LNCaP clone FGC (cell line): ENCODE results near the gene PHAF1.

Source experiments
- DNase-seq: peaks from one replicate; pipeline ENCODE4 v3.0.0-alpha.2; 2011; ENCODE audit warnings: low read depth
- H3K4me3 ChIP-seq: 2 replicates; pipeline ENCODE4 v1.5.1; 2011; ENCODE audit warnings: mild to moderate bottlenecking, low read depth, low read length, control low read depth
- TF ChIP-seq, protein P1 (sequence below): IDR thresholded peaks from 2 replicates; pipeline ENCODE4 v1.5.1; 2012; ENCODE audit warnings: mild to moderate bottlenecking; ENCODE audit not compliant: control insufficient read depth, insufficient read depth; ENCODE audit errors: extremely low read depth

The PHAF1 gene

DNA sequence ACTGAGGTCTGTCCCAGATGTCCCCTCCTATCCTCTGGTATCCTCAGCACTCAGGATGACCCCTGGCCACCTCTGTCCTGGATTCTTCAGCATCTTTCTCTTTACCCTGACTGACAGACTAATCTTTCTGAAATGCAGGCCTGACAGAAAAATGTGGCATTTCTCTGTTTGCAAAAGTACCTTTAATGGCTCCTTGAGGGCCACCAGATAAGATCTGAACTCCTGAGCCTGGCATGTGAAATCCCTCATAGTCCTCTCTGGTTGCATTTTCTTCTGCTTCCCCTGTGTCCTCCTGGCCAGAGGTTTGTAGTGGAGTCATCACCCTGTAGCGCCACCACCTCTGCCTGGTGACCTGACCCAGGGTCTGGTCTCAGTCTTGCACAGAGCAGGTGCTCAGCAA, 87.1 kb downstream of the PHAF1 start:
- TF ChIP-seq, protein P1, sequence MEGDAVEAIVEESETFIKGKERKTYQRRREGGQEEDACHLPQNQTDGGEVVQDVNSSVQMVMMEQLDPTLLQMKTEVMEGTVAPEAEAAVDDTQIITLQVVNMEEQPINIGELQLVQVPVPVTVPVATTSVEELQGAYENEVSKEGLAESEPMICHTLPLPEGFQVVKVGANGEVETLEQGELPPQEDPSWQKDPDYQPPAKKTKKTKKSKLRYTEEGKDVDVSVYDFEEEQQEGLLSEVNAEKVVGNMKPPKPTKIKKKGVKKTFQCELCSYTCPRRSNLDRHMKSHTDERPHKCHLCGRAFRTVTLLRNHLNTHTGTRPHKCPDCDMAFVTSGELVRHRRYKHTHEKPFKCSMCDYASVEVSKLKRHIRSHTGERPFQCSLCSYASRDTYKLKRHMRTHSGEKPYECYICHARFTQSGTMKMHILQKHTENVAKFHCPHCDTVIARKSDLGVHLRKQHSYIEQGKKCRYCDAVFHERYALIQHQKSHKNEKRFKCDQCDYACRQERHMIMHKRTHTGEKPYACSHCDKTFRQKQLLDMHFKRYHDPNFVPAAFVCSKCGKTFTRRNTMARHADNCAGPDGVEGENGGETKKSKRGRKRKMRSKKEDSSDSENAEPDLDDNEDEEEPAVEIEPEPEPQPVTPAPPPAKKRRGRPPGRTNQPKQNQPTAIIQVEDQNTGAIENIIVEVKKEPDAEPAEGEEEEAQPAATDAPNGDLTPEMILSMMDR, result no peak
- H3K4me3 ChIP-seq, result no peak overlapping the region
- no peak for DNase-seq

DNA sequence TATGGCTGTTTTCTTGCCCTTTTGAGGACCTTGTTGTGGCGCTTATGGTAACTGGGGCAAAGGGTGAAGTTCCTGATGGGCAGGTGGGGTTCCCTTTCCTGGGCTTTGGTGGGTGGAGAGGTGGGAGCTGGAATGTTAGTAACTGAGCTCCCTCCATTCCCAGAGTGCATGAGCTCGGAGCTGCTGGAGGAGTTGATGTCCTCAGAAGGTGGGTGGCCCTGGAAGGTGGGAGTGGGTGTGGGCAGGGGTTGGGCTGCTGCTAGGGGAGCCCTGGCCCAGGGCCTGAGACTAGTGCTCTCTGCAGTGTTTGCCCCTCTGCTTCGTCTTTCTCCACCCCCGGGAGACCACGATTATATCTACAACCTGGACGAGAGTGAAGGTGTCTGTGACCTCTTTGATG, 88.0 kb downstream of the PHAF1 start:
- DNase-seq, result no peak
- TF ChIP-seq, protein P1, result no peak

More for the DNA sequence above, 88.0 kb downstream of the PHAF1 start:
- no peak overlapping the region for H3K4me3 ChIP-seq
